HUDEP-2 (cell line): ENCODE measurements around the gene SYCP2L.
"Not testable (repeated sequence)": the region's sequence is repeated elsewhere in the genome, so short reads cannot be mapped to it uniquely, and the experiment has no call there.

Experiments
- DNase-seq, 76 experiments: peaks; one replicate each; lab custom pipeline; 2025; ENCODE audit not compliant: unreplicated experiment in 76 of 76; lab: John Stamatoyannopoulos, UW

SYCP2L gene

DNA sequence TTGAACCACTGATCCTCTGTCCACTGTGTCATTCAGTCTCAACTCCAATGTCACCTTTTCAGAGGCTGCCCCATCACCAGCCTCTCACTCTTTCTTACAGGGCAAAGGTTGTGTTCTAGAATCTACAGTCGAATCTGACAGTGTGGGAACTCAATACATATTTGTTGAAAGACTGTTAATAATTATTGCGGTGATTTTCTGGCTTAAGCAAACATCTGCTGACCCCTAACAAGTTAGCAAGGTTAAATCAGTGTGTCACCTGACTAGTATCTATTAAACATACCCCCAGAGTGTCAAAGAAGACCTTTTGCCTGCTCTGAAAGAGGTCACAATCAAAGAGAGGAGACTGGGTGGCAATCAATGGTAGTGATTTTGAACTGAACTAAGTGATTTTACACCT, 115.3 kb downstream of the SYCP2L start:
- DNase-seq, result no peak

DNA sequence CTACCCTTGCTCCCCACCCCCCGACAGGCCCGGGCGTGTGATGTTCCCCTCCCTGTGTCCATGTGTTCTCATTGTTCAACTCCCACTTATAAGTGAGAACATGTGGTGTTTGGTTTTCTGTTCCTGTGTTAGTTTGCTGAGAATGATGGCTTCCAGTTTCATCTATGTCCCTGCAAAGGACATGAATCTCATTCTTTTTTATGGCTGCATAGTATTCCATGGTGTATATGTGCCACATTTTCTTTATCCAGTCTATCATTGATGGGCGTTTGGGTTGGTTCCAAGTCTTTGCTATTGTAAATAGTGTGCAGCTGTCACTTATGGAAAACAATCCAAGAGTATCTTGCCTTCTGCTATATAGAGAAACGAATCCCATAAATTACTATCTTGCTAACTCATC, 116.4 kb downstream of the SYCP2L start:
- not testable (repeated sequence) for DNase-seq

- no peak for DNase-seq
Measured at GRCh38 chr6:11006061-11006460, 119.2 kb downstream of the SYCP2L start.

DNA sequence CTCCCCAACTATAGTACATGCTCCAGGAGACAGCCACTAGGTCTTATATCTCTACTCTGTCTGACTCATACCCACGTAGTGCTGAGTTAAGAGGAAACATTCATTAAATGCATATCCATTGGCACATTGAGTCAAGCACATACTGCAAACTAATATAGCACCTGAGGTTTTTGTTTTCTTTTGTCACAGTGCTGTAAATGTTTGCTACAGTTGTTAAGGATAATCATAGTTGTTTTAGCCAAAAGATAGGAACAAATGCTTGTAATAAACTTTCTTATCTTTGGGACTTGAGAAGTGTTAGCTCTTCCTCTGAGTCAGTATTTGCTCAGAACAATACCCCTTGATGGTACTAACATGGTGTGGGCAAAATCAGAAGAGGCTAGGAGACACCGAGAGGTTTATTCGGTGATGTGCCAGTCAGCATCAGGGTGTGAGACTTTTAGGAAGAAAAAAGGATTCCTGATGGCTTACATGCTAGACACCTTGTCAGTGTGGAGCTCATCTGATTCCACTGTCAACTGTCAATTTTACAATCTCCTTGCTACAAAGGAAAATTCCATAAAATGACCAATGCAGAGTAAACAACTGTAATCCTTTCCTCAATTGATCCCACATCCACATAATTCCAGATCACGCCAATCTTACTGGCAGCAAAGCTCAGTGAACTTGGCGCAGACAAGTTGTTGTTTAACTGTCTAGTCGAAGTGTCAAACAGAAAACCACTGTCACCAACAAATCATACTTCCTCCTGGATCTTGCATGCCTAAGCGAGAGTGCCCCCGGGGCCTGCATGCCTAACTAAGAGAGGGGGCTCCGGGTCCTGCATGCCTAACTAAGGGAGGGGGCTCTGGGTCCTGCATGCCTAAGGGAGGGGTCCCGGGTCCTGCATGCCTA, 121.1 kb downstream of the SYCP2L start:
- peak in 1 of 76 experiments; percentile 20 for DNase-seq

GRCh38 chr6:11008821-11009220, 122.0 kb downstream of the SYCP2L start:
- no peak for DNase-seq

DNA sequence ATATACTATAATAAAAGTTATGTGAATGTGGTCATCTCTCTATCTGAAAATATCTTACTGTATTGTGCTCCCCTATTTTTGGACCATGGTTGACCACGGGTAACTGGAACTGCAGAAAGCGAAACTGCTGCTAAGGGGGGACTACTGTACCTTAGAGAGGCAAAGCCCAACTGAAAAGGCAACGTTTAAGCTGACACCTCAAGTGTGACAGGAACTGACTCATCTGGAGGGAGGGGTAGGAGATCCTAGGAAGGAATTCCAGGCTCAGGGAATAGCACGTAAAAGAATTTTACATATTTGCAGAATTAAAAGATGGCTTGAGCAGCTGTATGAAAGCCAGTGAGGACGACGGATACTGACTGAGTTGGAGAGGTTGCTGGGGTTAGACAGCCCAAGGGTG, 122.5 kb downstream of the SYCP2L start:
- no peak for DNase-seq

GRCh38 chr6:11011787-11012234, 125.0 kb downstream of the SYCP2L start:
- DNase-seq, result peak in 1 of 76 experiments; percentile 15

GRCh38 chr6:11012295-11012754, 125.5 kb downstream of the SYCP2L start:
- no peak for DNase-seq

- no peak for DNase-seq
Measured at GRCh38 chr6:11012976-11013720, 126.3 kb downstream of the SYCP2L start.

- no peak for DNase-seq
Measured at GRCh38 chr6:11013721-11014070, 126.8 kb downstream of the SYCP2L start.

DNA sequence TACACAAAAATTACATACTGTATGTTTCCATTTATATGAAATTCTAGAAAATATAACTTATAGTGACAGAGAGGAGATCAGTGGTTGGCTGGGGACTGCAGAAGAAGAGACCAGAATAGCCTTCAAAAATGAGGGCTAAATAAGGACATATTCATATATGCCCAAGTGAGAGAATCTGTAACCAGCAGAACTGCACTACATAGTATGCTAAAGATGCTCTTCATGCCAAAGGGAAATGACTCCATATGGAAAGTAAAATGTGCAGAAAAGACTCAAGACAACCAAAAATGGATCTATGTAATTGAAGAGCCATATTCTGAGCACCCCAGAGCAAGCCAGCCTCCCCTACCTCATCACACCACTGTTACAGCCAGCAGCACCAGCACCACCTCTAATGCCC, 128.2 kb downstream of the SYCP2L start:
- no peak for DNase-seq

- DNase-seq, result no peak
Measured at GRCh38 chr6:11016452-11016851, 129.6 kb downstream of the SYCP2L start.

DNA sequence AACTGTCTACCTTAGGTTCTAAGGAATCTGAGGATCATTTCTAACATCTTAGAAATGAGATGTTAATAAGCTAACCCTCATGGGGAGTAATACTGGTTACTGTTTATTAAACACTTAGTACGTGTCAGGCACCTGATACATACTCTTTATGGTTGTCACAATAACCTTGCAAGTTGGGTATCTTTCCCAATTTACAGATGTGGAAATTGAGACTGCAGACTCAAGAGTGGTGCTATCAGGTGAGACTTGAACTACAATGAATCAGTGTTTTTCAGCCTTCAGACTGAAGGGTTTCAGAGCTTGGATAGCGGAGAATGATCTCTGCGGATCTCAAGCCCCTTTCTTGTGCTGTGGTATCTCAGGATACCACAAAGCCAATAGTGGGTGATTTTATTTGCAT, 130.2 kb downstream of the SYCP2L start:
- no peak for DNase-seq

GRCh38 chr6:11018225-11018624, 131.4 kb downstream of the SYCP2L start:
- DNase-seq, result no peak

- DNase-seq, result no peak
Measured at GRCh38 chr6:11021003-11021402, 134.2 kb downstream of the SYCP2L start.

DNA sequence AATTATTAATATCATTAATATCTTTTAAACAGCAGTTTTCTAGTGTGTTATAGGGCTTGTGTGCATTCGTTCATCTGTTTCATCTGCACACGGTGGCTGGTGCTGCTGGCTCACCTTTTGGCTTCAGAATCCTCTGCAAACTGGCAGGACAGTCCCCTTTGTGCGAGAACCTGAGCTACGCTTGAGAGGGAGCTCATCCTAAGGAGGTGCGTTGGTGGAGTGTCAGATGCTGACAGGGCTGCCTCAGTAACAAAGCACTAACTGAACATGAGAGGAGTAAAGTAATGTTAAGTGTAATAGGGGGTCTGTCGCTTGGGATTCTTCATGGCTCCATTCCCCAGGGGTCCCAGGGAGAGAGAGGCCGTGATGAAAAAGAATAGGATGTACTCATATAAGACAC, 134.9 kb downstream of the SYCP2L start:
- DNase-seq, result no peak

GRCh38 chr6:11023032-11023431, 136.2 kb downstream of the SYCP2L start:
- DNase-seq, result no peak
